MG63 (cell line): ENCODE data around the gene ABHD1. TPM values are rescaled to one million over a fixed set of nuclear protein-coding genes. Genes with fewer than 3 reads are reported as not detected.

Experiments used
- DNase-seq: peaks from one replicate; pipeline ENCODE4 v3.0.0-alpha.2; 2020
- H3K27me3 ChIP-seq: fragments of 250-450 bp; sonication (Bioruptor Pico); 2 replicates; pipeline ENCODE4 v1.5.1; 2020; ENCODE audit warnings: mild to moderate bottlenecking, moderate library complexity
- H3K36me3 ChIP-seq: fragments of 250-450 bp; sonication (Bioruptor Pico); 2 replicates; pipeline ENCODE4 v1.5.1; 2020; ENCODE audit warnings: mild to moderate bottlenecking, moderate library complexity
- H3K4me3 ChIP-seq: fragments of 250-450 bp; sonication (Bioruptor Pico); 2 replicates; pipeline ENCODE4 v1.5.1; 2020; ENCODE audit warnings: mild to moderate bottlenecking, moderate library complexity
- H3K9me3 ChIP-seq: fragments of 250-450 bp; sonication (Bioruptor Pico); 2 replicates; pipeline ENCODE4 v1.5.1; 2020; ENCODE audit warnings: mild to moderate bottlenecking, moderate library complexity
- total RNA-seq: library from RNA; depleted of rRNA; stranded (reverse); fragments of >200 nt; shearing (Covaris generic); gene quantifications from 2 replicates; pipeline ENCODE4 v1.2.3, GENCODE V29; 2014; ENCODE audit warnings: low replicate concordance

The ABHD1 gene
- total RNA-seq, 1 experiment from 2014 or later = not detected

DNA sequence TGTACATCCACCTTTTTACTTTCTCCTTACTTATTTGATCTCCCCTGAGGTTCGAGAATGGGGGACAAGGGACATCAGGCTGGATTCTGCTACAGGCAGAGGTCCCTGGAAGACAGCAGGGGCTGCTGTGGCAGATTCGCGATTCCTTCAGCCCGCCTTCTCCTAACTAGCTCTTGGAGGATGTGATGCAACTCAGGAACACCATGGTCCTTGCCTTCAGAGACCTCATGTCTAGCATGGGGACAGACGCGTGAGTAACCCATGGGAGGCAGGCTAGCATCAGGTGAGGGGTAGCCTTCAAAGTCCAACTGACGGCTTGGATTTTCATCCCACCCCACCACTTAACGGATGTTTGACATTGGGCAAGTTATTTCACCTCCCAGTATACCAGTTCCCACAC, 24.3 kb downstream of the ABHD1 start:
- H3K4me3 ChIP-seq = no peak overlapping the region
- no peaks in the 10 kb centered on the region for H3K27me3 ChIP-seq
- no peaks in the 10 kb centered on the region for H3K36me3 ChIP-seq
- no peaks in the 10 kb centered on the region; the same call in none of the 2 replicates for H3K9me3 ChIP-seq
- DNase-seq = no peak

DNA sequence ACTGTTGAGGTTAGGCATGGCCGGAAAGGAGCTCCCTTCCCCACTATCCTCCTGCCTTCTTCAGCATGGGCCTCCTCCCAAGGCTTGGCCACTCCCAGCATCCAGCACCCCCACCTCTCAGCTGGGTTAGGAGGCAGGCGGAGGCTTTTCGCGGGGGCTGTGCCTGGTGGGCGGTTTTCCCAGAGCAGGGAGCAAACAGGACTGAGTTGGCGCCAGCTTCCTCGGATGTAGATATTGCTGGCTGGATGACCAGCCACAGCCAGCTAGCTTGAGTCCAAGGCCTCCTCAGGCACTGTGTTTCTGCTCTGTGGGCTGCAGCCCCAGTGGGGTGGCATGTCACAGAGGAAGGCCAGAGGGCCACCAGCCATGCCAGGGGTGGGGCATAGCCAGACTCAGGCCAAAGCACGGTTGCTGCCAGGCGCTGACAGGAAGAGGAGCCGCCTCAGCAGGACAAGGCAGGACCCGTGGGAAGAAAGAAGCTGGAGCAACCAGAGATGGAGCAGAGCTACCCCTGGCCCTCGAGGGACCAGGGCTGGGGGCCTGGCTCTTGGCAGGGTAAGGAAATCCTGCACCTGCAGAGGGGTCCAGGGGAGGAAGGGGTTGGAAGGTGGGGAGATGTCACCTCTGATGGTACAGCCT, 25.3 kb downstream of the ABHD1 start, which contains the start of gene TCF23:
TSS of gene TCF23 (plus strand) at position 204 of the 639 bp plus-strand sequence. CDS start at position 334, 130 bp downstream.
- no peak for DNase-seq
- H3K27me3 ChIP-seq = no peaks in the 10 kb centered on the region
- no peak within 1 kb of the TSS for H3K4me3 ChIP-seq
- H3K36me3 ChIP-seq = no peaks in the 10 kb centered on the region
- no peaks in the 10 kb centered on the region for H3K9me3 ChIP-seq

DNA sequence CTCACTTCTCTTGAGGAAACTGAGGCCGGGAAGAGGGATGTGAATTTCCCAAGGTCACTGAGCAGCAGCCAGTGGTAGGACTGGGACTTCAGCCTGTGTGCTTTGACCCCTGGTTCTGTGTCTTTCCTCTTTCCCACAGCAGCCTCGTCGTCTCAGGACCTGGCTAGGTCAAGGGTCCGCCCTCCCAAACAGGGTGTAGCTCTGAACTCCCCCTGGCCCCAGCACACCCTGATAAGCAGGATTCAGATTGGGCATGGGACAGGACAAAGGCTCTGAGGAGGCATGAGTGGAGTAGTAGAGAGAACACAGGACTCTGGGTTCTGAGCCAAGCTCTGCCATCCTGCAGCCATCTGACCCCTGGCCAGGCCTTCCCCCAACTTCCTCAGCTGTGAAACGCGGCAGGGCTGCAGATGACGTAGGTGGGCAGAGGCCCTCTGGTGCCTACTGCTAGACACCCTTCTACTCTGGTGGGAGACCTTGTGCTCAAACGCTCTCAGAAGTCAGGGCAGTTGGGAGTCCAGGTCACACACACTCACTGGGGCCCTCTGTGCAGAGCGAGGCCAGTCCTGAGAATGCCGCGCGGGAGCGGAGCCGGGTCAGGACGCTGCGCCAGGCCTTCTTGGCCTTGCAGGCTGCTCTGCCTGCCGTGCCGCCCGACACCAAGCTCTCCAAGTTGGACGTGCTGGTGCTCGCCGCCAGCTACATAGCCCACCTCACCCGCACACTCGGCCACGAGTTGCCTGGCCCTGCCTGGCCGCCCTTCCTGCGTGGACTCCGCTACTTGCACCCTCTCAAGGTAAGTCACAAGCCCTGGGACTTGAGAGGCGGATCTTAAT, 26.2 kb downstream of the ABHD1 start:
- H3K36me3 ChIP-seq = no peaks in the 10 kb centered on the region
- no peaks in the 10 kb centered on the region for H3K9me3 ChIP-seq
- DNase-seq = no peak
- no peak overlapping the region for H3K4me3 ChIP-seq
- no peaks in the 10 kb centered on the region for H3K27me3 ChIP-seq

DNA sequence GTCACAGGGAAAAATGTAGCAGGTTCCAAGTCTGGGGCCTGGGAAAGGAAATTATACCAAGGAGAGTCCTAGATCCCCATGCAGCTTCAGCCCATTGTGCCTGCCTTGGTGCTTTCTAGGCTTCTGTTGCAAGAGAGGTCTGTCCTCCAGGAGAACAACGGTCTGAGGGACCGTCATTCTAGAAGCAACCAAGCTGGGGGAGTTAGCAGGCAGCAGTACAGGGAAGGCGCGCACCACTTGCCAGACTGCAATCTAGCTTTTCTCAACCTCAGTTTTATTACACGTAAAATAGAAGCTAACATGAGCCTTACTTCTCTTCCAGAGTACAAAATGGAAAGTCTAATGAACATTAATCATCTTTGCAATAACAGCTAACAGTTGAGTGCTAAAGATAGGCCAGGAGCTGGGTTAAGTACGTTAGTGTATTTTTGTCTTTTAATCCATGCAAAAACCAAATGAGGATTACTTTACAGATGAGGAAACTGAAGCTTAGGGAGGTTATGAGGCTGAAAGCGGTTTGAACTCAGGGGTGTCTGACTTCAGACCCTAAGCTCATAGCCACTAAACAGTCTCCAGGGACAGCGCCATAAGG, 27.1 kb downstream of the ABHD1 start:
- Histone ChIP-seq H3K36me3 (no peaks in the 10 kb centered on the region), H3K27me3 (no peaks in the 10 kb centered on the region), H3K9me3 (no peaks in the 10 kb centered on the region), H3K4me3 (no peak overlapping the region)
- DNase-seq = no peak

DNA sequence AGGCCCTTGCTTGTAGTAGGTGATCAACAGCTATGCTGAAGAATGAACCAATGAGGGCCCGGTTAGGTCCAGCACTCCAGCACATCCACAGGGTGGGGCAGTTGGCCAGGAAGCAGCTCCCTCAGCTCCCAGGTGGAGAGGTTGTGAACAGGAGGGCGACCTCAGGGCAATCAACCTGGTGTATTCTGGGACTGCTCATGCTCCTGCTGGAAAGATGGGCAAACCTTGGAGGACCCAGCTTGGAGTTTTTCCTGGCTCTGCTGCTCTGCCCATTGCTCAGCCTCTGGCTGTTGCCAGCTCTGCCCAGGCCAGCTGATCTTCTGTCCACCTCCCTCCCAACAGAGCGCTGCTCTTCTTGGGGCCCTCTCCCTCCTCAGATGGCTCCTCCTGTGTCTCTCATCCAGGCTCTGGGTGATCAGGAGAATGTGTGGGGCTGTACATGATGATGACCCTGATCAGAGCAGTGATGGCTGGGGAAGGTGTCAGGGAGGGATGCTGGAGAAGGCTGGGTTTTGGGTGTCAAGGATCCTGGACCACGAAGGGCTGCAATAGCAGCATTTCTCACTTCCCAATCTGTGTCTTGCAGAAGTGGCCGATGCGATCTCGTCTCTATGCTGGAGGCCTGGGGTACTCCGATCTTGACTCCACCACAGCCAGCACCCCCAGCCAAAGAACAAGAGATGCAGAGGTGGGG, 28.6 kb downstream of the ABHD1 start:
- Histone ChIP-seq H3K36me3 (no peaks in the 10 kb centered on the region), H3K9me3 (no peaks in the 10 kb centered on the region), H3K4me3 (no peak overlapping the region), H3K27me3 (no peaks in the 10 kb centered on the region)
- no peak for DNase-seq

DNA sequence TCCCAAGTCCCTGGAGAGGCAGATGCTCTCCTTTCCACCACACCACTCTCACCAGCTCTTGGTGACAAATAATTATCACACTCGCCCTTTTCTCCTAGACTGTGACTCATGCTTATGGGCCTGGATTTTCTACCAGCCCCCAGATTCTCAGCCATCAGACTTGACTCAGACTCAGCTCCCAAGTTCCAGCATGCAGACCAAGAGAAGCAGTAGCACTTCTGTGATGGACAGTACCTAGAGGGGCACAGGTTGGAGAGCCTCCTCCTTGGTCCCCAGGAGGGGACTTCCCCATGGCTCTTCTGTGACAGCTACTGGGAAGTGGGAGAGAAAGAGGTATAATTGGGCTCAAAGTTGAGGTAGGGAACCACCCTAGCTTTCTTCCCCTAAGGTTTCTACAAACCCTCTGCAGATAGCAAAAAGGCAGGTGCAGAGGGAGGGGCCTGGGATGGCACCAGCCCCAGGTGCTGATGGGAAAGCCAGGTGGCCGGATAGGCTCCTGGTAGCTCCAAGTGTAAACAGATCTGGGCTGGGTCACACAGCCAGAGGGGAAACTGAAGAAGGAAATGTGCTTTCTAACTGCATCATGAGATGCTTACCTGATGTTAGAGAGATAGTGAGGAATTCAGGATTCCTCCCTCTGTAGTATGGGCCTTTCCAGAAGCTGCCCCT, 29.3 kb downstream of the ABHD1 start:
- Histone ChIP-seq H3K36me3 (no peaks in the 10 kb centered on the region), H3K27me3 (no peaks in the 10 kb centered on the region), H3K4me3 (no peak overlapping the region), H3K9me3 (no peaks in the 10 kb centered on the region)
- DNase-seq = no peak

DNA sequence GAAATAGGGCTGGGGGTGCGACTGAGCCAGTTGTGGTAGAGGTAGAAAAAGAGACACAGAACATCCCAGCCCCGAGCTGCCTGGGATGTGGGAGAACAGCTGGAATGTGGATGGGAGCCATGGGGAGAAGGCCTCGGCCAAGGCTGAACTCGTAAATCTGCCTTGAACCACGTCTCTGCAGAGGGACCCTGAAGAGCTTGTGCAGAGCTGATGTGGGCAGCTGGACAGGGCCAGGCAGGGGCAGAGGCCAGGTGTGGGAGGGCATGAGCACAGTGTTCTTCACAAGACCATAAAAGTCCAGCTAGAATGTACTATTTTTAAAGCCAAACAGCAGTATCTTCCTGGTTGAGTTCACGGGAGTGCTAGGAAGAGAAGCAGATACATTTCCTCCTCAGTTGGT, 30.9 kb downstream of the ABHD1 start:
- no peaks in the 10 kb centered on the region for H3K27me3 ChIP-seq
- no peak overlapping the region for H3K4me3 ChIP-seq
- no peaks in the 10 kb centered on the region for H3K9me3 ChIP-seq
- no peak for DNase-seq
- no peaks in the 10 kb centered on the region for H3K36me3 ChIP-seq

DNA sequence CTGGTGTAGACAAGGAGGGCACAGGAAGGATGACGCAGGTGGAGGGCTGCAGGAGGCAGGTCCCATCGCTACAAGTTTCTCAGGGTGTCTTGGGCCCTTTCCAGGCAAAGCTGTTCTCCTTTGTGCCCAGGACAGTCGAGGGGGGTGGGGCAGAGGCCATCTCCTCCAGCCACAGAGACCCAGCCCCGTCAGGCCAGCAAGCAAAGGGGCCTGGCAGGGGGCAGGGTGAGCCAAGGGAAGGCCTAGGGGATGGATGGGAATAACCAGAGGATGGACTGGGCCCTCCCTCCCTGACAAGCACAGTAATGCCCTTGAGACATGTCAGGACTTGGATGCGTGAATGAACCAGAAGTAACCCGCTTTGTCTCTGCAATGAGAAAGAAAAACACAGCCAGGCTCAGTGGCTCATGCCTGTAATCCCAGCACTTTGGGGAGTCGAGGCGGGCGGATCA, 31.5 kb downstream of the ABHD1 start:
- no peak overlapping the region for H3K4me3 ChIP-seq
- no peak for DNase-seq
- H3K36me3 ChIP-seq = no peaks in the 10 kb centered on the region
- no peaks in the 10 kb centered on the region for H3K27me3 ChIP-seq
- no peaks in the 10 kb centered on the region for H3K9me3 ChIP-seq

DNA sequence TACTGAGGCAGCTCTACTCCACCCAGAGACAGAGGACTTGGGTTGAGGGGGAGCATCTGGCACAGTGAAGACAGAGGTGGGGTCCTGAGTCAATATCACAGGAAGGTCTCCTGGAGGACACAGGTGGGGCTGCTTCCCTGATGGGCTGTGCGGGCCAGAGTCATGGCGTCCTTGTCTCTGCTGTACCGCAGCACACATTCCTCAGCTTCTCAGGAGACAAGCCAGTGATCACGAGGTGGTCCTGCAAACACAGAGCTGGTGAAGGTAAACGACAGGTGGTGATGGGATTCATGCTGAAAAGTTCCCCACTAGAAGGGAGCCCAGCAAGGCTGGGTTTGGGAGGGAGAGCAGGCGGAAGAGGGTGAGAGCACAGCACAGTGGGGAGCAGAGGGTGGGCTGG, 34.9 kb downstream of the ABHD1 start:
- DNase-seq = no peak
- H3K36me3 ChIP-seq = no peaks in the 10 kb centered on the region
- H3K27me3 ChIP-seq = no peaks in the 10 kb centered on the region
- H3K4me3 ChIP-seq = no peak overlapping the region
- no peaks in the 10 kb centered on the region for H3K9me3 ChIP-seq

DNA sequence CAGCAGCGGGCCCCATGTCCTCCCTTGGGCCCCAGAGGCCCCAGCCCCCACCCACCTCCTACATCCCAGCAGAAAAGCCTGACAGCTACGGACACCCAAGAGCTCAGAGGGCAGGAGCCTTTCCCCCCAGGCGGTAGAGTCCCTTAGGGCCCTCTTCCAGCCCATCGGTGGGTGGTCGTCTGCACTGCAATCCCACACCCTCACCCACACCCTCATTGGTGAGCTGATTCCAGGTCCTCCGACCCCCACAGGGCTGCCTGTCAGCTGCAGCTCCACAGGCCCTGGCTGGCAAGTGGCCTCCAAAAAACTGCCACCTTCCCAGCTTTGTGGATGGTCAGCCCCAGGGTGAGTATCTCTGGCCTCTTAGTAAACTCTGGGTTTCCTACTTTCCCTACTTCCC, 35.7 kb downstream of the ABHD1 start:
- Histone ChIP-seq H3K36me3 (no peaks in the 10 kb centered on the region), H3K4me3 (no peak overlapping the region), H3K9me3 (no peaks in the 10 kb centered on the region), H3K27me3 (no peaks in the 10 kb centered on the region)
- no peak for DNase-seq

DNA sequence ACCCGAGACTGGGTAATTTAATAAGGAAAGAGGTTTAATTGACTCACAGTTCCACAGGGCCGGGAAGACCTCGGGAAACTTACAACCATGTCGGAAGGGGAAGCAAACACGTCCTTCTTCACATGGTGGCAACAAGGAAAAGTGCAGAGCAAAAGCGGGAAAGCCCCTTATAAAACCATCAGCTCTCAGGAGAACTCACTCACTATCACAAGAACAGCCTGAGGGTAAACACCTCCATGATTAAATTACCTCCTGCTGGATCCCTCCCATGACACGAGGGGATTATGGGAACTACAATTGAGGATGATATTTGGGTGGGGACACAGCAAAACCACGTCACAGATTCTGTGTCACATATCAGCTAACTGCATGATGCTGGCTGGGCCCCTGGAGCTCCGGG, 36.6 kb downstream of the ABHD1 start:
- DNase-seq = no peak
- Histone ChIP-seq H3K27me3 (no peaks in the 10 kb centered on the region), H3K36me3 (no peaks in the 10 kb centered on the region), H3K9me3 (no peaks in the 10 kb centered on the region), H3K4me3 (no peak overlapping the region)

DNA sequence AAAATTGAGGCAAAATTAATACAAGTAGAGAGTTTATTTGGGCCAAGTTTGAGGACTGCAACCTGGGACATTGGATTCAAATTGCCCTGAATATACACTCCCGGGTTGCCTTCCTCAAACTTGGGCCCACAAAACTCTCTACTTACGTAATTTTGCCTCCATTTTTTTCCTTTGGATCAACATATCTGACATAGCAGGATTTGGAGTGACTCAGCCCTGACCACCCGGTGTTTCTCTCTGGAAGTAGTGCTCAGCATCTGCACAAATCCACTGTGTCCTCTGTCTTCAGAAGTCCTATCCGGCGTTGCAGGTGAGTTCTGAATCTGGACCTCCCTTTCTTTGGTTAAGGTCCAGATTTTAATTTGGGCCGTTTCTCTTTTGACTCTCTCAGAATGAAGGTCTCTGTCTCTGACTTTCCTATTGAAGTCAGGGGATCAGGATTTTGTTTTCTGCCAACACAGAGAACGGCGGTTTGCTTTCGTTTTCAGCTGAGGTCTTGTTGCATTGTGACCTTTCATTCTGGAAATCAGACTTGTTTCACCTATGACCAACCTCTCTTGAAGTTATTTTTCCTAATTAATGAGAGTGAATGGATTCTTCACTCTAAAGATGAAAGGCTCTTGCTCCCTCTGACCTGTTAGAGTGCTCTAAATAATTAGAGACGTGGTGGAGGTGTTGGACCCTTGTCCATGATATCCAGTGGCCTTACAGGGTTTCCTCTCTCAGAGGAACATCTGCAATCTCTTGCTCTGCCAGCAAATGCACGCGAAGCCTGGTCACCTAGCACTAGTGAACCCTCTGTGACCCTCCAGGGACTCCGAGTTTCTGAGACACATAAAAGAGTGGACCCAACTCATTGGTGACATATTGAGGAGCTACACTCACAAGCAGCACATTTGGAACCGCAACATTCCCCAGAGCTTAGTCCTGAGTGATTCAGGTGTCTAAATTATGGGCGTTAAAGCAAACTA, 38.8 kb downstream of the ABHD1 start:
- H3K4me3 ChIP-seq = peak overlapping the region; percentile 39
- DNase-seq = peak; percentile 71

DNA sequence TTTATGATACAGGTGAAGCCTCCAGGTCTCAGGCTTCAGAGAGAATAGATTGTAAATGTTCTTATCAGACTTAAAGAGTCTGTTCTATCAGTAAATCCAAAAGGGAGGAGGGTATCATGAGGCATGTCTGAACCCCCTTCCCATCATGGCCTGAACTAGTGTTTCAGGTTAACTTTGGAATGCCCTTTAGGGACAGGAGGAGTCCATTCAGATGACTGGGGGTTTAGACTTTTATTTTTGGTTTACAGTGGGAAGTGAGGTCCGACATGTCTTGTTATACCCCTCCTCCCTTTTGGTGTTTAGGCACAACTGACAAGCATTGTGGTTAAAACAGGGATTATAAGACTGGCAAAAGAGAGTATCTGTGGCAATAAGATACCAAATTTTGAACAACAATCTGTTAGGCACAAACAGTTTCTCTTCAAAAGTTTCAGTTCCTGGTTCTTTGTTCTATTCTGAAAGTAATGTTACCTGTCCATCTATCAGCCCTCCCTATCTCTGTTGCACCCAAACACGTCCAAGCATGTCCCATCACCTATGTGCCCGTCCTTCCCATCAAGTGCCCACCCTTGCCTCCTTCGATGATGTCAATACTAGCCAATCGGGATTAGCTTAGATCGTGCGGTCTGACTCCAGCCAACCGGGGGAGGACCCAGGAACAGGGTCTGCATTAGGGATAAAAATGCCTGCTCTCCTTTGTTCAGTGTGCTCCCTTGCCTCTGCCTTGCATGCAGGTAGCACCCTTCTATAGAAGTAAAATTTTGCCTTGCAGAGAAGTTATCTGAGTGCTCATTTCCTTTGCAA, 41.5 kb downstream of the ABHD1 start:
- Histone ChIP-seq H3K27me3 (no peaks in the 10 kb centered on the region), H3K9me3 (no peaks in the 10 kb centered on the region), H3K4me3 (no peak overlapping the region), H3K36me3 (no peaks in the 10 kb centered on the region)
- no peak for DNase-seq

More for the DNA sequence above, 38.8 kb downstream of the ABHD1 start:
- Histone ChIP-seq H3K9me3 (no peaks in the 10 kb centered on the region), H3K36me3 (no peaks in the 10 kb centered on the region), H3K27me3 (no peaks in the 10 kb centered on the region)

DNA sequence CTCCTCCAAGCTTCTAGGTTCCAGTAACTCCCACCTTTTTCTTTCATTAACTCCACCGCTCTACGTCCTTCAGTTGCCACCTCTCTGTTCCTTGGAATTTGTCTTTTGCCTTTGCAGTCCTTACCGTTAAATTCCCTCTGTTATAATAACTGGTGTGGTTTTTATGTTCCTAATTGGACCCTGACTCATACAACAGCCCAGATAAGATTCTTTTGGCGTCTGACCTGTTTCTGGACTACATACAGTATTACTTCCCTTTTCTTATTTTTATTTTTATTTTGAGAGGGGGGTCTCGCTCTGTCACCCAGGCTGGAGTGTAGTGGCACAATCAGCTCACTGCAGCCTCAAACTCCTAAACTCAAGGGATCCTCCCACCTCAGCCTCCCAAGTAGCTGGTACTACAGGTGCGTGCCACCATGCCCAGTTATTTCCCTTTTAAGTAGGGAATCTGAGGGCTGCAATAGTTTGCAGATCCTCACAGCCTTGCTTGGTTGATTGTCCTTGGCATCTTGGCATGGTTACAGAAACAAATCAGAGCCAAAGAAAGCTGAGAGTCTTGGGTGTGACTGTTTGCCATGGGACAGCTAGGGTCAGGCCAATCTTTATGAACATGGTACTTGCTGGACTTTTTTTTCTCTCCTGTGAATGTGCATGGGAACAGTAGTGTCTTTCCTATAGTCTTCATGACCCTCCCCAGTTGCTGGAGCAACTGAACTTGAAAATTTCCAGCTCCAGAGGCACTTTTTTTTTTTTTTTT, 47.1 kb downstream of the ABHD1 start:
- Histone ChIP-seq H3K9me3 (no peaks in the 10 kb centered on the region), H3K27me3 (no peaks in the 10 kb centered on the region), H3K36me3 (no peaks in the 10 kb centered on the region), H3K4me3 (no peak overlapping the region)
- DNase-seq = no peak
